LHCN-M2 (cell line): ENCODE data around the gene ARHGEF17. TPM values are rescaled to one million over a fixed set of nuclear protein-coding genes. Genes with fewer than 3 reads are reported as not detected.

Experiments
- DNase-seq: peaks from one replicate; pipeline ENCODE4 v3.0.0-alpha.2; 2012; ENCODE audit warnings: low read depth
- total RNA-seq: library from RNA; depleted of rRNA; stranded (reverse); fragments of >200 nt; gene quantifications from 2 replicates; pipeline ENCODE4 v1.2.3, GENCODE V29; 2014

The ARHGEF17 gene
- total RNA-seq, 1 experiment from 2014 or later, result 13.8 TPM

DNA sequence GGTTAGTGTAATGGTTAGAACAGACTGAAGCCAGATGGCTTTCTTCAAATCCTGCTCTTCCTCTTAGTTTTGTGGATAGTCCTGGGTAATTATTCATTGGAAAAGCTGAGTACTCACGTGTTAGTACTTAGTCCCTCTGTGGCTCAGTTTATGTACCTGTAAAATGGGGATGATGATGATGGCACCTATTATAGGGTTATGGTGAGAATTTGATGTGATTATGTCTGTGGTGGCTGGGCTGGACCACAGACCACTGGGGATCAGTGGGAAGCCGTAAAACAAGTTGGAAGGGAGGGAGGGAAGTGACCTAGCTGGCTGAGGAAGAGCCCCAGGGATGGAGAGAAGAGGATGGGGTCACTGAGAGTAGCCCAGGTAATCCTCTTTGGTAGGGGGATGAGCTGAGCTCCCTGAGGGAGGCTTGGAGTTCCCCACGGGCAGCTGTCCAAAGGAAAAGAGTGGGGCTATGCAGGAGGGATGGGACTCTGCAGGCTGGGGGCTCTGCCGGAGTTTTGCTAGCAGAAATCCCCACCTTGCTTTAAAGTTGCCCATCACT is 19.8 kb downstream of the ARHGEF17 start:
- DNase-seq, result no peak

GRCh38 chr11:73330569-73331093 is 22.6 kb downstream of the ARHGEF17 start:
- peak; percentile 37 for DNase-seq

DNA sequence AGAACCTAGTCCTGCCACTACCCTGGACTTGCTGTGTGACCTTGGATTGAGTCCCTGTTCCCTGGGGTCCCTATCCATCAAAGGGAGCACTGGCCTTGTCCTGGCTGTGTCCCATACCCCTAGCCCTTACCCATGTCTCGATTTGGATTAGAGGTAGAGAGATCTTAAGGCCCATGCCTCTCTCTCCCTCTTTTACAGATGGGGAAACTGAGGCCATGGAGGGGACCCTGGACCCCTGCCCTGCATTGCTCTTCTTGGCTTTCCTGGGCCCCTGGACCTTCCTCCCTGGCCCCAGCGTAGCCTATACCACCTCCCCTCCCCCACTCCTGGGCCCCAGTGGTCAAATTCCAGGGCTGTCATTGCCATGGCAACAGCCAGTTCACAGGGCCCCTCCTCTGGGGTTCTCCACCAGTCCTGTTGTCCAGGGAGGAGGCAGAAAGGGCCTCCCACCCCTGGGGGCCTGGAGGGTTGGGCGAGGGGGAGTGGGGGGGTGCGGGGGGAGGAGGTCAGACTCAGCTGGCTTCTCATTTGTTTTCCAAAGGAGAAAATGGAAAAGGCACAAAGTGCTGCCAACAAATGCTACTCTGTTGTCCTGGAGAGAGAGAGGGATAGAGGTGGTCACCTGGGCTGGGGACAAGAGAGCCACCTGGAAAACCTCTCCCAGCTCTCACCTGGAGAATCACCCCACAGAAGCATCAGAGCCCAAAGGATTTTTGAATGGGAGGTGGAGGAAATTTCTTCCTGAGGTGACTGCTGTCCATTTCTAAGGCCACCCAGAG is 23.3 kb downstream of the ARHGEF17 start:
- no peak for DNase-seq

DNA sequence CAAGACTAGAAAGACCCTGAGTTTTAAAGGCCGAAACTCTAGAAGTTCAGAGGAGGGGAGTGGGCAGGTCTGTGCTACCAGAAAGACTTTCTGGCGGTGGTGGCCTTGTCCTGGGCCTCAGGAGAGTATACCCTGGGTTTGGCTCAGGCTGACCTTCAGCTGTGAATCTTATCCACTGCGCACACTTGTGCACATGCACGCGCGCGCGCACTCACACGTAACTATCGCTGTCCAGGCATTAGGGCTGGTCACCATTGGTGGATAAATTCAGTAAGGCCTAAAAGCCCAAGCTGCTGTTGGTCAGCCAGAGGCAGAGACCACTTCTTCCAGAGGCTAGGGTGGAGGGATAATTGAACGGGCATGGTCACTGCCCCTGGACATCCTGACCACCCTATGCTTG is 25.1 kb downstream of the ARHGEF17 start:
- DNase-seq, result no peak

- no peak for DNase-seq
Measured at GRCh38 chr11:73333640-73334383, 25.7 kb downstream of the ARHGEF17 start.

GRCh38 chr11:73334384-73335203 is 26.5 kb downstream of the ARHGEF17 start:
- DNase-seq, result peak; percentile 85

DNA sequence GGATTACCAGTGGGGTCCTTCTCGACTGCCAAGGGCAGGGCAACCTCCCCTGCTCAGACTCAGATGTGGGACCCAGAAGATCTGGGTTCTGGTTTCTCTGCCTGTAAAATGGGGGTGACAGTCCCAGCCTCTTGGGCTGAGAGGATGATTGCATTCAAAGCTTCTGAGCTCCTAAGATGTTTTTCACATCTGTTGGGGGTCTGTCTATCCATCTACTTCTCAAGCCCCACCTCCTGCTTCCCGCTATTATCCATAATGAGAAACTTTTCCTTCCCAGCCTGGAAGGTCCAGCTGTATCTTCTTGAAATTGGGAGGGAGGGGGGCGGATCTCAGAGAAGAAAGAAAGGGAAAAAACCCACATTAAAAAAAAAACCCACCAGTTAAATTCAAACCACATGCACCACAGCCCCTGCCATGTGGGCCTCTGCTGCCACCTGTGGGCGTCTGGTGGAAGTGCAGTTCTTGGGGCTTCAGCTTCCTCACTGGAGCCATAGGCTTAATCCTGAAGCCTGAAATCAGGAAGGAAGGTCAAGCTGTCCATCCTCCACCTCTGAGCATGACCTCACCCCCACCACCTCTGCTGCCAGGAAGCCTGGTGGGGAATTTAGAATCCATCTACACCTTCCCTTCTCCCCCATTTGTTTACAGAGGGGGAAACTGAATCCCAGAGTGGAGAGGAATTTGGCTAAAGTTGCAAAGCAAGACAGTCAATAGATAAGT is 27.3 kb downstream of the ARHGEF17 start:
- DNase-seq, result peak; percentile 74

- no peak for DNase-seq
Measured at GRCh38 chr11:73337846-73338245, 29.8 kb downstream of the ARHGEF17 start.

DNA sequence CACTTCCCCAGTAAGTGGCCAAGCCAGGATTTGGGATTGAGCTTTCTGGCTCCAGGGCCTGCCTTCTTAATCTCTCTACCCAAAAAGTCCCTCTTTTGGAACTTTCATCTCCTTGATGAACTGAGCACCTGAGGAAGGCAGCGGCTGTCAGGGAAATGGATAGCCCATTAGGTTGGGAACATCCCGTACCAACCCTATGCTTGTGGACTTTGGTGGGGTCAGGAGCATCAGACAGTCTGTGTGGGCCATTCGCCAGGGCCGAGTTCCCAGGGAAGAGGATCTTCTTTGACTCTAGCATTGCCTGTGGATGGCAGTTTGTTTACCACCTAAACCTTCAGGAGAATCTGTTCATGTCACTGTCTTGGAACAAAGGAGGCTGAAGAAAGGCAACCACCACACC is 30.2 kb downstream of the ARHGEF17 start:
- DNase-seq, result no peak

- DNase-seq, result no peak
Measured at GRCh38 chr11:73340164-73340563, 32.1 kb downstream of the ARHGEF17 start.

GRCh38 chr11:73342633-73343032 is 34.6 kb downstream of the ARHGEF17 start:
- no peak for DNase-seq

GRCh38 chr11:73343076-73343873 is 35.2 kb downstream of the ARHGEF17 start:
- DNase-seq, result no peak

- no peak for DNase-seq
Measured at GRCh38 chr11:73344191-73344607, 36.1 kb downstream of the ARHGEF17 start.

GRCh38 chr11:73345481-73346160 is 37.5 kb downstream of the ARHGEF17 start:
- no peak for DNase-seq

DNA sequence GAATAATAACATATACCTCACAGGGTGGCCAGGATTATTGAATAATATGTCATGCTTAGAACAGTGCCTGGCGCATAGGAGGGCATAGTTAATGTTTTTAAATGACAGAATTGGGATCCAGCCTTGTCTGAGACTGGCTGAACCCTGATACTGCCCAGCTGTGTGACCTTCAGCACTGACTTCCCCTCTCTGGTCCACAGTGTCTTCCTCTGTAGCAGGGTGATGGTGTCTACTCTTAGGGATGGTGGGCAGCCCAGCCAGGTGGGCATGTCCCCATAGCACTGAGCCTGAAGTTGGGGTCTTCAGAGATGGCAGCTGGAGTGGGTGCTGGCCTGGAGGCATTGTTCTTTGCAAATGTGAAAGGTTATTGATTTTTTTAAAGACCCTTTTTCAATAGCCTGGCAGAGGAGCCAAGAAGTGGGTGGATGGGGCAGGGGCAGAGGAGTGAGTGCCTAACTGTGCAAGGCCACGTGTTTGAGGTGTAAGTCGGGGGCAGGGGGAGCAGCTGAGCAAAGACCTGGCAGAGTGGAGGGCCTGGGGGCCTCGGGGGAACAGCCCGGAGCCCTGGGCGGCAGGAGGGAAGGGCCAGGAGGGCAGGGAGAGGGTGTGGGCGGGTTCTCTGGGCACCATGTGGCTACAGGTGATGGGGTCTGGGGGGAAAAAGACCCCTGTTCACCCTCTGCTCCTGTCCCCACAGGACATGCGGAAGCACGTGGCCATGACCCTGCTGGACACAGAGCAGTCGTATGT is 38.3 kb downstream of the ARHGEF17 start:
- DNase-seq, result no peak

GRCh38 chr11:73347067-73347466 is 39.0 kb downstream of the ARHGEF17 start:
- DNase-seq, result no peak

GRCh38 chr11:73348838-73349237 is 40.8 kb downstream of the ARHGEF17 start:
- DNase-seq, result no peak

DNA sequence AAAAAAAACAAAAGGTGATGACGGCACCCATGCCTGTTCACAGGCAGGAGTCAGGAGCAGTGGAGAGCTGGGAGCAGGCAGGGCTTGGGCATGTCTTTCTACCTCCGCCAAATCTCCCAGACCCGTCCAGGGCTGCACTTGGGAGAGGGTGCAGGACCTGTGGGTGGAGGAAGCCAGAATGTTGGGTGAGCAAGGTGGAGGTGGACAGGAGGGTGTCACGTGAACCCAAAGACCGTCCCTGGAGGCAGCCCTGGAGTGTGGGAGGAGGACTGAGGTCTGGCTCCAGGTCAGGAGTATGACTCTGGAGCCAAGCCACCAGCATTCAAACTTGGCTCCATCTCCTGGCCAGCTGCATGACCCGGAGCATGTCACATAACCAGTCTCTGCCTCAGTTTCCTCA is 41.6 kb downstream of the ARHGEF17 start:
- DNase-seq, result no peak
